ENCODE measurements around the gene KAT14. TPM values are rescaled to one million over a fixed set of nuclear protein-coding genes. Genes with fewer than 3 reads are reported as not detected.
A peak's percentile ranks its signal among the peaks of the same experiment; 100 is the strongest.

KAT14 gene
- total RNA-seq, 1 experiment from 2014 or later: 83.2 TPM

- Histone ChIP-seq H3K4me1 (0 out of 2 replicates have a peak, but pooled peaks cover 4% of the 10 kb centered on the region), H3K4me3 (ENCODE audit: low read depth, low read length) (no peak overlapping the region), H3K27me3 (replicated peaks; ENCODE audit: control insufficient read depth, insufficient read depth, low read length) (no peaks in the 10 kb centered on the region), H3K36me3 (ENCODE audit: control insufficient read depth, insufficient read depth, low read length) (peaks cover 10% of the 10 kb centered on the region), H3K9me3 (no peaks in the 10 kb centered on the region)
- intact Hi-C loops (cut with micrococcal nuclease; ENCODE audit: unreplicated experiment): no loop called here
- peak overlapping the region; percentile 16 for H3K27ac Mint-ChIP-seq (ENCODE audit: unreplicated experiment)
- BruUV-seq (replicated peaks): no TSS peak
- ChIA-PET POLR2A (no interaction called here), CTCF (no interaction called here)
- H3K4me1 Mint-ChIP-seq (ENCODE audit: low read depth, unreplicated experiment): peaks cover 53% of the 10 kb centered on the region
- H3K9me3 Mint-ChIP-seq (ENCODE audit: unreplicated experiment): no peaks in the 10 kb centered on the region
- H3K4me3 Mint-ChIP-seq (ENCODE audit: unreplicated experiment): no peak overlapping the region
- H3K36me3 Mint-ChIP-seq (ENCODE audit: insufficient read depth, unreplicated experiment): peaks cover 95% of the 10 kb centered on the region
- TF ChIP-seq, protein P1, sequence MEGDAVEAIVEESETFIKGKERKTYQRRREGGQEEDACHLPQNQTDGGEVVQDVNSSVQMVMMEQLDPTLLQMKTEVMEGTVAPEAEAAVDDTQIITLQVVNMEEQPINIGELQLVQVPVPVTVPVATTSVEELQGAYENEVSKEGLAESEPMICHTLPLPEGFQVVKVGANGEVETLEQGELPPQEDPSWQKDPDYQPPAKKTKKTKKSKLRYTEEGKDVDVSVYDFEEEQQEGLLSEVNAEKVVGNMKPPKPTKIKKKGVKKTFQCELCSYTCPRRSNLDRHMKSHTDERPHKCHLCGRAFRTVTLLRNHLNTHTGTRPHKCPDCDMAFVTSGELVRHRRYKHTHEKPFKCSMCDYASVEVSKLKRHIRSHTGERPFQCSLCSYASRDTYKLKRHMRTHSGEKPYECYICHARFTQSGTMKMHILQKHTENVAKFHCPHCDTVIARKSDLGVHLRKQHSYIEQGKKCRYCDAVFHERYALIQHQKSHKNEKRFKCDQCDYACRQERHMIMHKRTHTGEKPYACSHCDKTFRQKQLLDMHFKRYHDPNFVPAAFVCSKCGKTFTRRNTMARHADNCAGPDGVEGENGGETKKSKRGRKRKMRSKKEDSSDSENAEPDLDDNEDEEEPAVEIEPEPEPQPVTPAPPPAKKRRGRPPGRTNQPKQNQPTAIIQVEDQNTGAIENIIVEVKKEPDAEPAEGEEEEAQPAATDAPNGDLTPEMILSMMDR (IDR thresholded peaks at IDR 0.05; ENCODE audit: insufficient read depth in 1 of 2, low read depth in 1 of 2, low read length in 1 of 2, severe bottlenecking in 1 of 2, unreplicated experiment in 1 of 2): no peak
- H3K27me3 Mint-ChIP-seq (ENCODE audit: insufficient read depth, unreplicated experiment): no peaks in the 10 kb centered on the region
- no peak for DNase-seq
These were observed 27.9 kb downstream of the KAT14 start for GRCh38 chr20:18165553-18165952.

DNA sequence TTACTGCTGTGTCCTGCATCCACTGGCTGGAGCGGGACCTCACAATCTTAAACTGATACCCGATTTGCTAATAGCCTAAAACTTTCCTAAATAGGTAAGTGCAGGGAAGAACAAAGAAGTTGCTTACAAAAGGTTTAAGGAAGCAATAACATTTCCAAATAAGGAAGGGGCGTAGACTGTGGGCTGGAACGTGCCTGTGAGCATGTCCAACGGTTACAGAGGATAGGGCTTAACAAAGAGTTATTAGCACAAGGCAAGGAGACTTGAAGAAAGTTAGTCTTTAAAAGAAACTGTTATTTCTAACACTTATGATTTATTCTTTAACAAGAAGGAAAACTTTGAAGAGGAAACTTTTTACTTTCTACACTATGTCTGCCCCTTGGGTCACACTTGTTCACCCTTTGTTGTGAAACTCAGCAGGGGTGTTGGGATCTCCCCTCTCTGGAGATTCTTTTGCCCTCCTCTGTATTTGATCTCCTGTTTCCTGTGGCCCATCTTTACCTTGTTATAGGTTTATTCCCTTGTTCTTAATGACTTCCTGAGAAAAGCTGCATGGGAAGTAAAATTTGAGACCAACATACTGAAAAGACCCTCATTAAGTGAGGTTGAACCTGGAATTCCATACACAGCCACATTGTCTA lies 28.7 kb downstream of the KAT14 start:
- intact Hi-C loops (cut with micrococcal nuclease; ENCODE audit: unreplicated experiment): no loop called here
- no peak for DNase-seq
- H3K4me1 ChIP-seq: 0 out of 2 replicates have a peak, but pooled peaks cover 4% of the 10 kb centered on the region
- H3K4me3 ChIP-seq (ENCODE audit: low read depth, low read length): no peak overlapping the region
- Mint-ChIP-seq H3K36me3 (ENCODE audit: insufficient read depth, unreplicated experiment) (peaks cover 95% of the 10 kb centered on the region), H3K27ac (ENCODE audit: unreplicated experiment) (no peak overlapping the region), H3K4me1 (ENCODE audit: low read depth, unreplicated experiment) (peaks cover 53% of the 10 kb centered on the region), H3K27me3 (ENCODE audit: insufficient read depth, unreplicated experiment) (no peaks in the 10 kb centered on the region), H3K4me3 (ENCODE audit: unreplicated experiment) (no peak overlapping the region), H3K9me3 (ENCODE audit: unreplicated experiment) (no peaks in the 10 kb centered on the region)
- no peaks in the 10 kb centered on the region for H3K27me3 ChIP-seq (replicated peaks; ENCODE audit: control insufficient read depth, insufficient read depth, low read length)
- no peaks in the 10 kb centered on the region for H3K9me3 ChIP-seq
- POLR2A ChIA-PET: no interaction called here
- TF ChIP-seq, protein P1 (IDR thresholded peaks at IDR 0.05; ENCODE audit: insufficient read depth in 1 of 2, low read depth in 1 of 2, low read length in 1 of 2, severe bottlenecking in 1 of 2, unreplicated experiment in 1 of 2): no peak
- CTCF ChIA-PET: no interaction called here
- peaks cover 10% of the 10 kb centered on the region for H3K36me3 ChIP-seq (ENCODE audit: control insufficient read depth, insufficient read depth, low read length)
- BruUV-seq (replicated peaks): no TSS peak

GRCh38 chr20:18166950-18167349 lies 29.3 kb downstream of the KAT14 start:
- TF ChIP-seq, protein P1 (IDR thresholded peaks at IDR 0.05; ENCODE audit: insufficient read depth in 1 of 2, low read depth in 1 of 2, low read length in 1 of 2, severe bottlenecking in 1 of 2, unreplicated experiment in 1 of 2): no peak
- intact Hi-C loops (cut with micrococcal nuclease; ENCODE audit: unreplicated experiment): no loop called here
- no peaks in the 10 kb centered on the region for H3K9me3 Mint-ChIP-seq (ENCODE audit: unreplicated experiment)
- no peak overlapping the region for H3K4me3 Mint-ChIP-seq (ENCODE audit: unreplicated experiment)
- no peak overlapping the region for H3K27ac Mint-ChIP-seq (ENCODE audit: unreplicated experiment)
- Histone ChIP-seq H3K36me3 (ENCODE audit: control insufficient read depth, insufficient read depth, low read length) (peaks cover 10% of the 10 kb centered on the region), H3K4me3 (ENCODE audit: low read depth, low read length) (no peak overlapping the region), H3K9me3 (no peaks in the 10 kb centered on the region), H3K27me3 (replicated peaks; ENCODE audit: control insufficient read depth, insufficient read depth, low read length) (no peaks in the 10 kb centered on the region), H3K4me1 (0 out of 2 replicates have a peak, but pooled peaks cover 4% of the 10 kb centered on the region)
- CTCF ChIA-PET: no interaction called here
- H3K27me3 Mint-ChIP-seq (ENCODE audit: insufficient read depth, unreplicated experiment): no peaks in the 10 kb centered on the region
- H3K36me3 Mint-ChIP-seq (ENCODE audit: insufficient read depth, unreplicated experiment): peaks cover 95% of the 10 kb centered on the region
- POLR2A ChIA-PET: no interaction called here
- peaks cover 50% of the 10 kb centered on the region for H3K4me1 Mint-ChIP-seq (ENCODE audit: low read depth, unreplicated experiment)
- no TSS peak for BruUV-seq (replicated peaks)
- no peak for DNase-seq

All from Caco-2 (cell line).